Neutrophil (primary cell): Measurements from ENCODE around the gene BRIP1.

Source experiments
- H3K27ac ChIP-seq: fragments of 200-600 bp; sonication (generic); 2 replicates; pipeline ENCODE4 v1.5.1; 2016; ENCODE audit warnings: mild to moderate bottlenecking, moderate library complexity
- H3K27me3 ChIP-seq: fragments of 200-600 bp; sonication (generic); 2 replicates; pipeline ENCODE4 v1.6.0; 2016; ENCODE audit warnings: mild to moderate bottlenecking
- H3K36me3 ChIP-seq: fragments of 200-600 bp; sonication (generic); 2 replicates; pipeline ENCODE4 v1.5.1; 2017
- H3K4me1 ChIP-seq, 2 experiments: fragments of 200-600 bp in 1 of 2; sonication (generic) in 1 of 2; 1 replicate in 1 of 2; 2 replicates in 1 of 2; pipeline versions ENCODE4 v1.5.1 to v1.6.1; 2013 to 2016; ENCODE audit warnings: low read depth in 1 of 2, low read length in 1 of 2, mild to moderate bottlenecking in 1 of 2, moderate library complexity in 1 of 2; ENCODE audit not compliant: control insufficient read depth in 1 of 2, insufficient read depth in 1 of 2
- H3K4me3 ChIP-seq, 2 experiments: fragments of 200-600 bp in 1 of 2; sonication (generic) in 1 of 2; 1 replicate in 1 of 2; 2 replicates in 1 of 2; pipeline ENCODE4 v1.5.1; 2013 to 2016; ENCODE audit warnings: low read depth in 1 of 2, low read length in 1 of 2, mild to moderate bottlenecking in 1 of 2, moderate library complexity in 1 of 2
- H3K9me3 ChIP-seq: fragments of 200-600 bp; sonication (generic); 2 replicates; pipeline ENCODE4 v1.5.1; 2016
- TF ChIP-seq, protein P1 (sequence below): fragments of 200-600 bp; sonication (generic); IDR thresholded peaks from 2 replicates; pipeline ENCODE4 v1.5.1; 2016; ENCODE audit warnings: antibody characterized with exemption

BRIP1 gene

DNA sequence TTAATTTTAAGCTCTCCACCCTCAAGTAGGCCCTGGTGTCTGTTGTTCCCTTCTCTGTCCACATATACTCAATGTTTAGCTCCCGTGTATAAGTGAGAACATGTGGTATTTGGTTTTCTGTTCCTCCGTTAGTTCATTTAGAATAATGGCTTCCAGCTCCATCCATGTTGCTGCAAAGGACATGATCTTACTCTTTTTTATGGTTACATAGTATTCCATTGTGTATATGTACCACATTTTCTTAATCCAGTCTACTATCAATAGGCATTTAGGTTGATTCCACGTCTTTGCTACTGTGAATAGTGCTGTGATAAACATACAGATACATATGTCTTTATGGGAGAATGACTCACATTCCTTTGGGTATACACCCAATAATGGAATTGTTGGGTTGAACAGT, 160.9 kb downstream of the BRIP1 start:
- Histone ChIP-seq H3K36me3 (no peaks in the 10 kb centered on the region), H3K9me3 (peaks cover 12% of the 10 kb centered on the region)
- TF ChIP-seq, protein P1, sequence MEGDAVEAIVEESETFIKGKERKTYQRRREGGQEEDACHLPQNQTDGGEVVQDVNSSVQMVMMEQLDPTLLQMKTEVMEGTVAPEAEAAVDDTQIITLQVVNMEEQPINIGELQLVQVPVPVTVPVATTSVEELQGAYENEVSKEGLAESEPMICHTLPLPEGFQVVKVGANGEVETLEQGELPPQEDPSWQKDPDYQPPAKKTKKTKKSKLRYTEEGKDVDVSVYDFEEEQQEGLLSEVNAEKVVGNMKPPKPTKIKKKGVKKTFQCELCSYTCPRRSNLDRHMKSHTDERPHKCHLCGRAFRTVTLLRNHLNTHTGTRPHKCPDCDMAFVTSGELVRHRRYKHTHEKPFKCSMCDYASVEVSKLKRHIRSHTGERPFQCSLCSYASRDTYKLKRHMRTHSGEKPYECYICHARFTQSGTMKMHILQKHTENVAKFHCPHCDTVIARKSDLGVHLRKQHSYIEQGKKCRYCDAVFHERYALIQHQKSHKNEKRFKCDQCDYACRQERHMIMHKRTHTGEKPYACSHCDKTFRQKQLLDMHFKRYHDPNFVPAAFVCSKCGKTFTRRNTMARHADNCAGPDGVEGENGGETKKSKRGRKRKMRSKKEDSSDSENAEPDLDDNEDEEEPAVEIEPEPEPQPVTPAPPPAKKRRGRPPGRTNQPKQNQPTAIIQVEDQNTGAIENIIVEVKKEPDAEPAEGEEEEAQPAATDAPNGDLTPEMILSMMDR, result no peak

DNA sequence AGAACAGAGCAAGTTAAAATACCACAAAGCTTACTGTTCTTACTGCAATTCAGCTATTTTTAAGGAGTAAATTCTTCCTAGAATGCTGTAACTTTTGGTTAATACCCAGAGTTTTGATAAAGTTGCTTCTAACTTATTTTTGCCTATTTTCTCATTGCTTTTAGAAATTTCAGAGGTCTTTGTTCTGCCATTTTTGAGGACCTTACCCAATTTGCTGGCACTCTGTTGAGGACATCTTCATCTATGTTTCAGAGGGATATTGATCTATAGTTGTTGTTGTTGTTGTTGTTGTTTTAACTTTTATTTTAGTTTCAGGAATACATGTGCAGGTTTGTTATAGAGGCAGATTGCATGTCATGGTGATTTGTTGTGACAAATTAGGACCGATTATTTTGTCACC, 161.3 kb downstream of the BRIP1 start:
- Histone ChIP-seq H3K27ac (no peak overlapping the region), H3K36me3 (no peaks in the 10 kb centered on the region), H3K4me1 (no peaks in the 10 kb centered on the region), H3K4me3 (no peak overlapping the region), H3K9me3 (peaks cover 12% of the 10 kb centered on the region), H3K27me3 (no peaks in the 10 kb centered on the region)
- TF ChIP-seq, protein P1, result no peak

More for the DNA sequence above, 160.9 kb downstream of the BRIP1 start:
- H3K4me1 ChIP-seq, result no peaks in the 10 kb centered on the region
- no peak overlapping the region for H3K4me3 ChIP-seq
- no peaks in the 10 kb centered on the region for H3K27me3 ChIP-seq
- H3K27ac ChIP-seq, result no peak overlapping the region

DNA sequence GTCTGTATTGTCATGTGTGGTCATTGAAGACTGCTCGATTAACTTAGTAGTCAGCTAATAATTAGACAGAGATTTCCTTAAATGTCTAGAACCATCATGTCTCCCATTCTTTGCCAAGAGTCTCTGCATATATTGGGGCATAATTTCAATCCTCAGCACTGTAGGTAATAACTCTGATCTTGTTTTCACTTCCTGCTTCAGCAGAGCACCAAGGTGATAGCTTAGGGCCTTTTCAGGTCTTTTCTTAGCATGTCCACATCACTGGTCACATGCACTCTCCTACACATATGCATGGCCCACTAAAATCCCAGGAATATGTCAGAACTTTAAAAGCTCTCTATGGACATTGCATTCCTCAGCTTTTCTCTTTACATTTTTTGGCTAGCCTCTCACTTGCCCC, 162.0 kb downstream of the BRIP1 start:
- Histone ChIP-seq H3K4me1 (no peaks in the 10 kb centered on the region), H3K9me3 (peaks cover 12% of the 10 kb centered on the region), H3K36me3 (no peaks in the 10 kb centered on the region), H3K27me3 (no peaks in the 10 kb centered on the region), H3K27ac (no peak overlapping the region), H3K4me3 (no peak overlapping the region)
- TF ChIP-seq, protein P1, result no peak

GRCh38 chr17:61700252-61700651, 163.1 kb downstream of the BRIP1 start:
- H3K27me3 ChIP-seq, result no peaks in the 10 kb centered on the region
- H3K36me3 ChIP-seq, result no peaks in the 10 kb centered on the region
- TF ChIP-seq, protein P1, result no peak
- no peak overlapping the region for H3K27ac ChIP-seq
- no peaks in the 10 kb centered on the region for H3K4me1 ChIP-seq
- peaks cover 12% of the 10 kb centered on the region for H3K9me3 ChIP-seq
- no peak overlapping the region for H3K4me3 ChIP-seq

DNA sequence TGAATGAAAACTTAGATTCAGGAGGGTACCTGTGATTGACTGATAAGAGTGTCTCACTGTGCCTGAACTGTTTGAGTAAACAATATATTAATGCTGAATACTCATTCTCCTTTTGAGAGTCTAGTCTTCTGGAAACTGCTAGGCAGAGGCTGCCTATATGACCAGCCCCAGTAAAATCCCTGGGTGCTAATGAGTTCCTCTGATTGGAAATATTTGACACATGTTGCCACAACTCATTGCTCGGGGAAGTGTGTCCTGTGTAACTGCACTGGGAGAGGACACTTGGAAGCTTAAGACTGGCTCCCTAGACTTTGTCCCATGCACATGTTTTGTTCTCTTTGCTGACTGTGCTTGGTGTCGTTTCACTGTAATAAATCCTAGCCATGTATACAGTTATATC, 163.6 kb downstream of the BRIP1 start:
- TF ChIP-seq, protein P1, result no peak
- Histone ChIP-seq H3K9me3 (peaks cover 12% of the 10 kb centered on the region), H3K4me3 (no peak overlapping the region), H3K36me3 (no peaks in the 10 kb centered on the region), H3K27ac (no peak overlapping the region), H3K27me3 (no peaks in the 10 kb centered on the region), H3K4me1 (no peaks in the 10 kb centered on the region)

GRCh38 chr17:61699032-61699431, 164.3 kb downstream of the BRIP1 start:
- H3K4me3 ChIP-seq, result no peak overlapping the region
- H3K27me3 ChIP-seq, result no peaks in the 10 kb centered on the region
- peaks cover 12% of the 10 kb centered on the region for H3K9me3 ChIP-seq
- H3K27ac ChIP-seq, result no peak overlapping the region
- no peaks in the 10 kb centered on the region for H3K4me1 ChIP-seq
- TF ChIP-seq, protein P1, result no peak
- no peaks in the 10 kb centered on the region for H3K36me3 ChIP-seq
